K562 (cell line): ENCODE data around the gene YBX1. TPM values are rescaled to one million over a fixed set of nuclear protein-coding genes. Genes with fewer than 3 reads are reported as not detected.

Source experiments
- ATAC-seq: fragments of 200-7000 bp; cut with Tn5 transposase; 3 replicates; pipeline ENCODE4 v1.9.1; 2020; ENCODE audit warnings: moderate library complexity
- BruUV-seq: library from RNA; stranded (reverse); fragments of 400-500 nt; replicated peaks from 2 replicates; lab custom pipeline; 2021; lab: Mats Ljungman, UMichigan
- CTCF ChIA-PET: fragments of 300-600 bp; formaldehyde crosslinking; extraction: SDS; loops from one replicate; lab custom pipeline; 2021; ENCODE audit warnings: low intra/inter-chr PET ratio; lab: Yijun Ruan, JAX
- POLR2A ChIA-PET: fragments of 300-600, 350-650 bp; sonication (Branson Sonifier 250); formaldehyde crosslinking; extraction: SDS; loops from one replicate; lab custom pipeline; 2021; ENCODE audit warnings: antibody characterized with exemption, inconsistent platforms; lab: Yijun Ruan, JAX
- DNase-seq, 4 experiments: peaks; one replicate each; pipeline versions ENCODE4 v3.0.0 to v3.0.0-alpha.2; 2011 to 2018; ENCODE audit warnings: low spot score in 3 of 4, mixed read lengths in 3 of 4; ENCODE audit errors: extremely low read depth in 1 of 4
- FAIRE-seq: peaks from 2 replicates; lab custom pipeline; 2011; peaks lifted over from hg19 to GRCh38; lab: Jason Lieb, UNC
- H2AFZ ChIP-seq: 2 replicates; pipeline ENCODE4 v1.6.0; 2011; ENCODE audit warnings: low read depth, low read length, control low read depth, inconsistent platforms
- H3K27ac ChIP-seq: fragments of 200-600 bp; 3 replicates; pipeline ENCODE4 v1.8.0; 2011; ENCODE audit warnings: low read depth, mild to moderate bottlenecking, control low read depth, inconsistent platforms, low read length, moderate library complexity, mixed read lengths; ENCODE audit errors: extremely low read depth
- H3K27me3 ChIP-seq, 2 experiments: fragments of 300-600 bp in 1 of 2; 2 replicates in 1 of 2; 3 replicates in 1 of 2; pipeline versions ENCODE4 v1.6.0 to v1.8.0; 2011; ENCODE audit warnings: inconsistent platforms in 2 of 2, low read length in 2 of 2, mild to moderate bottlenecking in 1 of 2, mixed read lengths in 1 of 2, moderate library complexity in 1 of 2; ENCODE audit not compliant: control insufficient read depth in 2 of 2, insufficient read depth in 2 of 2
- H3K36me3 ChIP-seq: fragments of 300-600 bp; 3 replicates; pipeline ENCODE4 v1.8.0; 2011; ENCODE audit warnings: mild to moderate bottlenecking, low read length, inconsistent platforms; ENCODE audit not compliant: control insufficient read depth, insufficient read depth
- H3K4me1 ChIP-seq, 2 experiments: fragments of 200-600 bp in 1 of 2; replicated peaks in 1 of 2; 2 replicates in 1 of 2; 3 replicates in 1 of 2; pipeline versions ENCODE4 v1.5.1 to v1.8.0; 2011; ENCODE audit warnings: inconsistent platforms in 2 of 2, low read length in 2 of 2, mild to moderate bottlenecking in 1 of 2, mixed read lengths in 1 of 2, moderate library complexity in 1 of 2; ENCODE audit not compliant: control insufficient read depth in 2 of 2, insufficient read depth in 2 of 2
- H3K4me2 ChIP-seq: 2 replicates; pipeline ENCODE4 v1.6.1; 2011; ENCODE audit warnings: low read length, control low read depth, inconsistent platforms, mixed read lengths; ENCODE audit not compliant: insufficient read depth
- H3K4me3 ChIP-seq: fragments of 200-600 bp; sonication (generic), shearing (Covaris generic); 2 replicates; pipeline ENCODE4 v1.5.1; 2016; ENCODE audit warnings: control low read depth, inconsistent platforms
- H3K79me2 ChIP-seq: fragments of 200-600 bp; 3 replicates; pipeline ENCODE4 v1.8.0; 2011; ENCODE audit warnings: low read length, inconsistent platforms; ENCODE audit not compliant: control insufficient read depth, insufficient read depth
- H3K9ac ChIP-seq, 2 experiments: 2 replicates each; pipeline versions ENCODE4 v1.6.0 to v1.6.1; 2011; ENCODE audit warnings: low read depth in 2 of 2, low read length in 2 of 2, control low read depth in 1 of 2, inconsistent platforms in 1 of 2, mild to moderate bottlenecking in 1 of 2, mixed read lengths in 1 of 2; ENCODE audit not compliant: insufficient read depth in 1 of 2
- H3K9me1 ChIP-seq: one replicate; pipeline ENCODE4 v1.6.0; 2011; ENCODE audit warnings: inconsistent platforms, mild to moderate bottlenecking, low read length, moderate library complexity; ENCODE audit not compliant: control insufficient read depth, insufficient read depth
- H3K9me3 ChIP-seq: replicated peaks from 2 replicates; pipeline ENCODE4 v1.5.1; 2011; ENCODE audit warnings: low read depth, low read length, inconsistent platforms; ENCODE audit not compliant: control insufficient read depth, insufficient read depth
- H4K20me1 ChIP-seq: replicated peaks from 2 replicates; pipeline ENCODE4 v1.6.1; 2011; ENCODE audit warnings: low read length, inconsistent platforms, mixed read lengths; ENCODE audit not compliant: control insufficient read depth, insufficient read depth
- CEBPG ChIP-seq, 3 experiments: fragments of 200-800 bp in 1 of 3; sonication (Bioruptor generic) in 1 of 3; sonication (generic) in 1 of 3; formaldehyde crosslinking in 1 of 3; IDR thresholded peaks in 2 of 3; conservative IDR thresholded peaks in 1 of 3; 2 replicates each; pipeline versions ENCODE4 v1.6.1 to v1.8.0; 2016 to 2022; ENCODE audit warnings: missing compliant biosample characterization in 2 of 3, missing genetic modification characterization in 2 of 3, mild to moderate bottlenecking in 1 of 3, missing genetic modification reagents in 1 of 3
- CTCF ChIP-seq, 3 experiments: IDR thresholded peaks in 2 of 3; conservative IDR thresholded peaks in 1 of 3; 2 replicates each; pipeline ENCODE4 v1.5.1; 2011 to 2012; ENCODE audit warnings: low read length in 3 of 3, mild to moderate bottlenecking in 3 of 3, control low read depth in 2 of 3, improper control_type of control experiment in 1 of 3, inconsistent platforms in 1 of 3, low read depth in 1 of 3, mixed read lengths in 1 of 3, moderate library complexity in 1 of 3; ENCODE audit not compliant: insufficient read depth in 2 of 3
- FOXK2 ChIP-seq, 2 experiments: fragments of 450-650 bp; IDR thresholded peaks in 1 of 2; conservative IDR thresholded peaks in 1 of 2; 2 replicates each; pipeline ENCODE4 v1.6.1; 2016; ENCODE audit warnings: low read depth in 2 of 2, mild to moderate bottlenecking in 1 of 2
- RAD21 ChIP-seq, 2 experiments: fragments of 250-450 bp in 1 of 2; fragments of 450-650 bp in 1 of 2; sonication (Bioruptor Pico) in 1 of 2; formaldehyde crosslinking in 1 of 2; IDR thresholded peaks in 1 of 2; conservative IDR thresholded peaks in 1 of 2; 2 replicates each; pipeline versions ENCODE4 v1.4.0 to v1.8.0; 2020 to 2022; ENCODE audit warnings: mild to moderate bottlenecking in 2 of 2, moderate library complexity in 1 of 2
- ZNF407 ChIP-seq: fragments of 450-650 bp; IDR thresholded peaks from 2 replicates; pipeline ENCODE4 v1.6.1; 2016; ENCODE audit warnings: low read depth
- WGBS: fragments of 100-300 bp; shearing (Covaris generic); methylation state at CpG from one replicate; pipeline ENCODE4 v1.1.6; 2016; ENCODE audit warnings: low coverage, mixed read lengths; ENCODE audit not compliant: insufficient coverage; ENCODE audit errors: missing lambda C conversion rate; 5-methylcytosine and 5-hydroxymethylcytosine counted together
- in situ Hi-C: fragments of 300-500 bp; cut with MboI; formaldehyde crosslinking; loops from 4 replicates; pipeline ENCODE4 v1.15.0; 2018; ENCODE audit warnings: inconsistent platforms, mixed read lengths
- intact Hi-C: fragments of 100-400 bp; cut with micrococcal nuclease; formaldehyde crosslinking; loops from 2 replicates; pipeline ENCODE4 v1.14.2; 2022
- polyA plus RNA-seq, 8 experiments: library from polyadenylated mRNA; depleted of rRNA in 4 of 8; stranded (reverse) in 5 of 8; unstranded in 3 of 8; fragments of >200 nt; fragmentation: Nextera tagmentation in 2 of 8; fragmentation: Illumina TruSeq in 1 of 8; extraction: Ambion mirVana in 2 of 8; extraction: Trizol in 1 of 8; gene quantifications; 2 replicates each; pipeline versions ENCODE4 v1.2.1 to v1.2.3, GENCODE V29; 2011 to 2014; ENCODE audit warnings: inconsistent platforms in 1 of 8, missing spikeins in 1 of 8
- total RNA-seq, 7 experiments: library from RNA; depleted of rRNA in 6 of 7; stranded (reverse); fragments of >200 nt in 6 of 7; fragmentation: Illumina TruSeq in 2 of 7; extraction: Trizol in 2 of 7; gene quantifications; 2 replicates each; pipeline versions ENCODE4 v1.2.1 to v1.2.3, GENCODE V29; 2011 to 2021; ENCODE audit warnings: low replicate concordance in 1 of 7

The YBX1 gene
- total and polyA plus RNA-seq, 9 of the 15 experiments (the other 6 are each of a cell fraction or from before 2014, with no cell fraction given): 363 to 1,955 (median 1,216) TPM

DNA sequence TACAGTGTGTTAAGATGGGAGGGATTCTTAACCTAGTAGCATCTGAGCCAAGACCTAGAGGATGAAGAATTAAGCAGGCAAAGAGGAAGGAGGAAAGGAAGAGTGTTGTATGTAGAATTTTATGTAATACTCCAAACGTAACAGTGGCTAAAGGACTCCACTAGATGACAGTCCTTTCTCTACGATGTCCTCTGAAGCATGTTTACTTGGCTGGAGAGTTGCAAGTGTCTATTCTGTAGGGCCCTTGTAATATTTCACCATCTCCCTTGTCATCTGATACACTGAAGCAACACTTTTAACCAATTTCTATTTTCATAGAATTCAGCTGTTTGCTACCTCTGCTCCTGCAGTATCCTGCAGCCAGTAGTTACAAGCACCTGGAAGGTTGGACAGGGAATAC, 2.2 kb upstream of the YBX1 start:
- ChIA-PET CTCF (no interaction called here), POLR2A (interaction anchor here (1.1 to 8.0 kb wide), 4 partner anchors 10 to 22 kb away, joined by 4 to 72 read pairs (median 36); partner anchors contain the start of gene PPIH)
- Histone ChIP-seq H4K20me1 (peaks cover 19% of the 10 kb centered on the region), H3K9me3 (no peaks in the 10 kb centered on the region), H3K79me2 (peaks cover 52% of the 10 kb centered on the region), H3K4me2 (peak overlapping the region; percentile 96), H2AFZ (no peak overlapping the region), H3K9ac (peak overlapping the region in 1 of 2 experiments; percentile 99; a peak in 2 of 4 replicates), H3K9me1 (no peaks in the 10 kb centered on the region), H3K4me3 (peak overlapping the region; percentile 77), H3K36me3 (peaks cover 46% of the 10 kb centered on the region), H3K27me3 (no peaks in the 10 kb centered on the region), H3K27ac (no peak overlapping the region; the same call in 1 of the 3 replicates), H3K4me1 (peaks cover 3 to 17% of the 10 kb centered on the region in 2 experiments; a peak in 3 of 5 replicates)
- ATAC-seq (no peak), FAIRE-seq (no peak), DNase-seq (no peak)
- peak in 2 of 3 experiments; percentile 8 to 17; a peak in 1 of 6 replicates for TF ChIP-seq CTCF (IDR thresholded peaks at IDR 0.05 in 2 of 3, conservative IDR thresholded peaks at IDR 0.05 in 1 of 3; ENCODE audit: insufficient read depth in 2 of 3, low read depth in 1 of 3, low read length in 3 of 3)
- no peak for TF ChIP-seq ZNF407
- TF ChIP-seq RAD21 (CRISPR knock-in tag; conservative IDR thresholded peaks at IDR 0.05 in 1 of 2, IDR thresholded peaks at IDR 0.05 in 1 of 2): peak in 1 of 2 experiments; percentile 29; a peak in 2 of 4 replicates
- peak; percentile 17; the same call in 1 of the 2 replicates for TF ChIP-seq CEBPG (CRISPR knock-in tag; IDR thresholded peaks at IDR 0.05)
- no peak for TF ChIP-seq CEBPG (tag; conservative IDR thresholded peaks at IDR 0.05 in 1 of 2, IDR thresholded peaks at IDR 0.05 in 1 of 2)
- peak; percentile 46 to 61; a peak in 3 of 4 replicates for TF ChIP-seq FOXK2 (conservative IDR thresholded peaks at IDR 0.05 in 1 of 2, IDR thresholded peaks at IDR 0.05 in 1 of 2; ENCODE audit: low read depth in 2 of 2)
- intact Hi-C loops (loop anchor here (5.0 to 10.0 kb wide), 2 partner anchors 87 to 255 kb away; partner anchors contain the start of genes C1orf50 and P3H1), in situ Hi-C loops (no loop called here)
- BruUV-seq: no TSS peak
- WGBS: 12% methylated on average over 2 of the region's 2 CpGs
